A204.1 (cell line): Measurements from ENCODE around the gene POMGNT2.

Source experiments
- FAIRE-seq: peaks from 2 replicates; lab custom pipeline; 2012; peaks lifted over from hg19 to GRCh38; lab: Jason Lieb, UNC

The POMGNT2 gene

DNA sequence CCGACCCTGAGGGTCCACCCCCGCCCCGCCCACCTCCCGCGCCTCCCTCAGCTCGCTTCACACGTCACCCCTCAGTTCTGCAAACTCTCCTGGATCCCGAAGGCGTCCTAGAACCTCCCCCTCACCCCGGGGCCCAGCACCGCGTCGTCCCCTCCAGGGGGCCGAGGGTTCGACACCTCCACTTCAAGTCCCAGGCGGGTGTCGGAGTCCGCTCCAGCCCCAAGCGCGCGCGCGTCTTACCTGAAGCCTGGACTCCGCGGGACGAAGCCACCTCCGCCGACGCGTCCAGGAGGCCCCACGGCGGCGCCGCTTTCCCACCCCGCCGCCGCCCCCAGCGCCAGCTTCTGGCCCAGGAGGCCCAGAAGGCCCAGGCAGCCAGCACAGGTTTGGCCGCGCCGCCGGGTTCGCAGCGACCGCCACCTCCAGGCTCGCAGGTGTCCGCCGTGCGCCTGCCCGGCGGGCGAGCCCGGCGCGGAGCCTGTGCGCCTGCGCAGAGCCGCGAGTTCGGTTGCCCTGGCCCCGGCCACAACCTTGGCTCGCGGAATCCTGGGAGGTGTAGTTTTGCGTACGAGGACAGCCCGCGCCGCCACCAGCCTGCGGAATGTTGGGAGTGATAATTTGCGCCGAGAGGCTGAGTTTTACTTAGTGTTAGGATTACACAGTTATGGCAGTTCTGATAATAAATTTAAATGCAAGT lies at the start of gene POMGNT2:
TSS of gene POMGNT2 (minus strand) at position 484 of the 697 bp plus-strand sequence. CDS start 24,648 bp downstream, outside the sequence.
- FAIRE-seq, result no peak

DNA sequence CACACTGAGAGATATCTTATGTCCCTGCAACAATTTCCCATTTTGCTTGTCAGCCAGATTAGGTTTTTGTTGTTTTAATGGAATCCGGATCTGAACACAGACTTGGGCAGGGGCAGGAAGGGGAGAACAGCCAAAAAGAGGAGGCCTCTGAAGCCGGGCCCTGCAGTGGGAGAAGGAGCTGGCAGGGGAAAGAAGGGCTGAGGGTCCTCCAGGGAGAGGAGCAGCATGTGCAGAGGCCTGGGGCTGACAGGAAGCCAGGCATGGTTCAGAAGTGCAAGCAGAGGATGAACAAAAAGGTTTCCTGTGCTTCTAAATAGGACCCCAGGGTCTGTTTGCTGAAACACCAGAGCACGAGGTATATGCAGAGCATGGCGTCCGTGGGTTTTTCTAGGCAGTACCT lies 49.1 kb upstream of the POMGNT2 start:
- FAIRE-seq, result no peak

DNA sequence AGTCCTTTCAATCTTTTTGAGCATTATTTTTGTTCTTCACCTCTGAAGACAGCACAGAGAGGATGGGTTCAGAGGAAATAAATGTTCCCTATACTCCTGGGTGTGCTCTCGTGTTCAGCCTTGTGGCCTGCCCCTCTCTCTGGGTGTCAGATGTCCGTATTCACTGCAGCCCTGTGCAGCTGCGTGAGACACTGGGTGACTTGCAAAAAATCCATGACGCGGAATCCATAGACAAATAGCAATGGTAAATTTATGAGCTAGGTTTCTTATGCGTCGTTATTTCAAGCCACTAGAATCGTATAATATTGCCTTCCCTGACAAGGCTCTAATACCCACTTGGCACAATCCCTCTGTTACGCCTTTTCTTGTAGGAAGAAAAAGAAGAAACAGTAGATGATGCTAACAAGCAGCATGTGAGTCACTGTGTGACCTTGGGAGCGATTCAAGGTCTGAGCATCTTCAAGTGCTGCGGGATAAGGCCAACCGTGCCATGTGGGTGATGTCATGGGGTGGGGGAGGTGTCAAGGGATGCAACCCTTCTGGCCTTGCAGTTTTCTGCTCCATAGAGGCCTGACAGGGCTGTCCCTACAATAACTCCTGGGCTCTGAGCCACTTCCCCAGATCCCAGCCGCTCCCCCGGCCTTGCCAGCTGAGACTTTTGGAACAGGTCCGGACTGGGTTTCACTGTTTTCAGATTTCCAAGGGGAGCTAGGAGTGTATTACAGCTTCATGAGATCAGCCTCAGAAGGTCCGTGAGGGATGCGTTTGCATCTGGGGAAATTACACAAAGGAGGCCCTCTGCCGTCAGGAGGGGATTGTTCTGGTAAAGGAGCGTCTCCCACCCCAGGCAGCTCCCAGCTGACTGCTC lies 47.6 kb upstream of the POMGNT2 start:
- no peak for FAIRE-seq

DNA sequence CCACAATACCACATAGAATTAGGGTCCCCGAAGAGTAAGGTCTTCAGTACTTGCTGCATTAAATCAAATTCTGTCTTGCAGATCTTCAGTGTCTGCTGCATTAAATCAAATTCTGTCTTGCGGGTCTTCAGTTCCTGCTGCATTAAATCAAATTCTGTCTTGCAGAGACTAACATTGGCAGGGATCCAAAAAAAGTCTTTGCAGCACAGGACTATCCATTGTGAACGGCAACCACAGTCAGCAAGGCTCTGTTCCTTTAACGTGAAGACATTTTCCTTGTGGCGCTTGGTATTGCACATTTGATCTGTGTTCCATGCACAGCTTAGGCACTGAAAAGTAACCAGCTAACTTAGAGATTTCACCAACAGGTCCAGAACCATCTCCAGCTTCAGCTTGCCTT lies 46.8 kb upstream of the POMGNT2 start:
- FAIRE-seq, result no peak

DNA sequence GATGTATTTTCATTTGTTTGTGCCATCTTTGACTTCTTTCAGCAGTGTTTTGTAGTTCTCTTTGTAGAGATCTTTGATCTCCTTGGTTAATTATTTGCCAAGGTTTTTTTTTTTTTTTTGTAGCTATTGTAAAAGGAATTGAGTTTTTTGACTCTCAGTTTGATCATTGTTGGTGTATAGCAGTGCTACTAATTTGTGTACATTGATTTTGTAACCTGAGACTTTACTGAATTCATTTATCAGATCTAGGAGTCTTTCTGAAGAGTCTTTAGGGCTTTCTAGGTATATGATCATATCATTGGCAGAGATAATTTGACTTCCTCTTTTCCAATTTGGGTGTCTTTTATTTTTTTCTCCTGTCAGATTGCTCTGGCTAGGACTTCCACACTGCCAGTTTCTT lies 42.2 kb upstream of the POMGNT2 start:
- FAIRE-seq, result no peak

DNA sequence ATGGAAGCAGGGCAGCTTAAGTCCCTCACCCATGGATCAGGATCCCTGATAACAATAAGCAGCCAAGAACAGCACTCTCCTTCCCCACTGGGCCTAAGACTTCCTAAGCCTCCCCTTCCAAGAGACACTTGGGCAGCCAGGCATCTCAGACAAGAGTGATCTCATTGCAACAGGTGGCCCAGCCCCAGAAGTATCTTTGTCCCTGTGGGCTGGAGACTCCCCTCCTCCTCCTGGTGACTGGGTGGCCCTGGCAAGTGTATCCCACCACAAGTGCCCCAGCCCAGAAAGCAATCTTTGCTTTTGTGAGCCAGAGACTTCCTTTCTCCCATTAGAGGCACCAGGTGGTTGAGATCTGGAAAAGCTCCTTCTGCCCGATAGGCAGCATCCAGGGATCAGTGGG lies 40.7 kb upstream of the POMGNT2 start:
- no peak for FAIRE-seq

DNA sequence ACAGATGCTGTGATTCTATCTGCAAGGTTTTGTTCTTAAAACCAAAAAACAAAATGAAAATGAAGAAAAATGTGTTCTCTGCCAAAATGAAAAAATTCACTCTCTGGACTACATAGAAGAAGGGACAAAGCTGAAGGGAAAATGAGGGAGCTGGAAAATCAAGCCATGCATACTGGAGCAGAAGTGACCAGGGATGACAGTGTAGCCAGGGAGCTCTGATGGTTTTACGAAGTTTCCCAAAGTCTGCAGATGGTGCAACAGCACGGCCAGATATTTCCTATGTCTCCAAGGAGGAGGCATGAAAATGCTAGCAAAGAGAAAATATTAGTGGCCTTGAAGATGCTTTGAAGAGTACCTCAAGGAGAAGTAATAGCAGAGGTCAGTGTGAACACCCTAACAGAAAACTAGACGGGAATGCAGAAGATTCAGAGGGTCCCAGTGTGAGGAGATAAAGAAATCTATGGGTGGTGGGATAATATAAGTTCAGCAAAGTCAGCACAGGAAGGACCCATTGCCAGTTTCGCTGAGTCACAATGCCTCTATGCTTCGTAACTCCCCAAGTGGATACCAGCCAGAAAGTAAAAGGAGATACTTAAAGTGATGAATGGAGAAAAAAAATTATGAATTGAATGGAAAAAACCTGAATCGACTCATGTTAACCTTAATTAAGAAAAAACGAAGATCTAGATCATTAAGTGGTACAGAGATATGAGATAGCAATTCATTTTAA lies 39.0 kb upstream of the POMGNT2 start:
- FAIRE-seq, result no peak

DNA sequence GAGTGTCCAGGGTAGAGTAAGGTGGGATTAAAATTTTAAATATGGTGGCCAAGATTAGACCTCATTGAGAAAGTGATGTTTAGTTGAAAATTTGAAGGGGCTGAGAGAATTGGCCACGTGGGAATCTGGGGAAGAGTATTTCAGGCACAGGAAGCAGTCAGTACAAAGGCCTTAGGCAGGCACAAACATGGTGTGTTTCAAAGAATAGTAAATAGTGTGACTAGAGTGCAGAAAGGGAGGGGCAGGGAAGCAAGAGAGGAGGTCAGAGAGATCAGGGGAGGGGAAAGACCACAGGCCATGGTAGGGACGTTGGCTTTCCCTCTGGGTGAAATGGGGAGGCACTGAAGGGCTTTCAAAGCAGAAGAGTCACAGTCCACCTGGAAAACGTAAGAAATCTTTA lies 36.6 kb upstream of the POMGNT2 start:
- FAIRE-seq, result no peak

DNA sequence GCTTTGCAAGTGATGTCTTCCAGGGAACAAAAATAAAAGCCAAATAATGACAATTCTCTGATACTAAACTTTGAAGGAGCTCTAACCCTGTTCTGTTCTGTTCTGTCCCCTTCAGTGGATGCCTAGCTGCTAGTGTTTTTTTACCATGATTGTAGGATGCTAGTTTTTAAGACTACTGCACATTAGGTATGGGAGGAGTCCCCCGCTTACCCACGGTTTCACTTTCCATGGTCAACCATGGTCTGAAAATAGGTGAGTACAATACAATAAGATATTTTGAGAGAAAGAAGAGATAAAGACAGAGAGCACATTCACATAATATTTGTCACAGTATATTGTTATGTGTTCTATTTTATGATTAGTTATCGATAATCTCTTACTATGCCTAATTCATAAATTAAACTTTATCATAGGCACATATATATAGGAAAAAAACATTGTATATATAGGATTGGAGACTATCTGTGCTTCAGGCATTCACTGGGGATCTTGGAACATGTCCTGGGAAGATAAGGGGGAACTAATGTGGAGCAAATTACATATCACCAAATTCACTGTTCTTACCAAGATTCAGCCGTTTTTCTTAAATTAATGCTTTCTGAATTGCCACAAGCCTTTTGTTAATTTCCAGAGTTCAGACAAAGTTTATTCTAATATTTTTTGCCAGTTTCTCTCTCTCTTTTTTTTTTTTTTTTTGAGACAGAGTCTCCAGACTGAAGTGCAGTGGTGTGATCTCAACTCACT lies 32.8 kb upstream of the POMGNT2 start:
- FAIRE-seq, result no peak

DNA sequence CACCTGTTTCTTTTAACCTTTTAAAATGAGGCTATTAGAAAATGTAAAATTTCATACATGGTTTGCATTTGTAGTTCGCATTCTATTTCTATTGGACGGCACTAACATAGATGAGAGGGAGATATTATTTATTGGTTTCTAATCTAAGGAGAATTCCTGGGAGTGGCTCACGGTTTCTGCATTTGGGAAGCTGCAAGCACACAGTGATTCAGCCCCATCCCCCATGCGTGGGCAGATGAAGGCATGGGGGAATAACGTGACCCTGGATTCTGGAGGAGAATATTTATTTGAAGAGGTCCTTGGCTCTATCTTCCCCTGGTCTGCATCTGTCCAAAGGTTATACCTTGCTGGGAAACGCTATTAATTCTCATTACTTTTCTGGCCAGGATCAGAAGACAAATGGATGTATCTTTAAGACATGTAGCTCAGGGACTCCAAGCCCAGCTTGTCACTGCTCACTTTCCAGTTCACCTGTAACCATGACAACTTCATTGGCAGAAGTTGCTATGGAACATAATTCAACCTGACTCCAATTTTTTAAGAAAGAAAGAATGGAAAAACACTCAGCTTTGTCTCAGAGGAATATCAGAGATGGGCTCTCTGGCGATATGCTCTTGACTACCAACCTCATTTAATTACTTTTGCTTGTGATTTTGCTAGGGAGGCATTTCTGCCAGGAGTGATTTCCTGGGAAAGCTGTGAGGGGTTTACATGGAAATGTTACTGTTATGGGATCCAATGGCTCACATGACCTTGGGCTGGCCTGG lies 27.2 kb upstream of the POMGNT2 start:
- no peak for FAIRE-seq

DNA sequence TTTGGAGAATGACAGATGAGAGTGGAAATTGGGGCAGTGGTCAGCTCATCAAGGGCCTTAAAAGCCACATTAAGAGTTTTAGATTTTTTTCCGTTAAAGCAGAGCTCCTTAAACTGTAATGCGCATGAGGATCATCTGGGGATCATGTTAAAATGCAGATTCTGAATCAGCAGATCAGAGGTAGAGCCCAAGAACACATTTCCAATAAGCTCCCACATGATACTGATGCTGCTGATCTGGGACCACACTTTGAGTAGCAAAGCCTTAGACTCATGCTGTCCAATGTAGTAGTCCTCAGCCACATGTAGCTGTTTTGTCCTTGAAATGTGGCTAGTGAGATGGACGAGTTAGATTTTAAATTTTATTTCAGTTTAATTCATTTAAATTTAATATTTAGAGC lies 26.3 kb upstream of the POMGNT2 start:
- no peak for FAIRE-seq

DNA sequence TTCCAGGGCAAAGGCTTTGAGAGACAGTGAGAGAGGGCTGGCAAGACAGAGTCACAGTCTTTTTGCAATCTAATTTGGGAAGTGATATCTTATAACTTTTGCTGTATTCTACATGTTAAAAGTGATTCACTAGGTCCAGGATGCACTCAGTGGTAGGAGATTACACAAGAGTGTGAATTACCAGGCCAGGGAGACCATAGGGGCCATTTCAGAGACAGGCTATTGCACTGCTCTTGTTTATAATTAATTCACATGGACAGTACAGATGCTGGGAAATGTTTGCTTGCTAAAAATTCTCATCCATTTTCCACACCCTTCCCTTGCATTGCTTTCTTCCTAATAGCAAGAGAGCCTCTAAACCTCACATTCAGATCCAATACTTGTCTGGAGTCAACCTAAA lies 22.6 kb upstream of the POMGNT2 start:
- FAIRE-seq, result no peak

DNA sequence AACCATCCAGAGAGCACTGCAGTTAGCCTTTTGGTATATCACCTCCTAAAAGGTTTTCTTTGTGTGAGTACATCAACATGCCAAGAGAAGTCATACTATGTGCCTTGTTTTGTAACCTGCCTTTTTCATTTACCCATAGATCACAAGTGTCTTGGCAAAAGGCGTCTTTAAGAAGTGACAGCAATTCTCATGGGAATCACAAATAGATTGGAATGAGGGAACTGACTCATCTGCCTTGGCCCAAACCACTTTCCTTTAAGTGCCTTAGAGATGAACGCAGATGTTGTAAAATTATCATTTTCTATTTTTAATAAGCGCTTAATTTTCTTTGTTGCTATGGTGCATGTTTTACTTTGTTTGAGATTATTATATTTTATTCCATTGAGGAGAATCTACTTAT lies 20.7 kb upstream of the POMGNT2 start:
- FAIRE-seq, result no peak

DNA sequence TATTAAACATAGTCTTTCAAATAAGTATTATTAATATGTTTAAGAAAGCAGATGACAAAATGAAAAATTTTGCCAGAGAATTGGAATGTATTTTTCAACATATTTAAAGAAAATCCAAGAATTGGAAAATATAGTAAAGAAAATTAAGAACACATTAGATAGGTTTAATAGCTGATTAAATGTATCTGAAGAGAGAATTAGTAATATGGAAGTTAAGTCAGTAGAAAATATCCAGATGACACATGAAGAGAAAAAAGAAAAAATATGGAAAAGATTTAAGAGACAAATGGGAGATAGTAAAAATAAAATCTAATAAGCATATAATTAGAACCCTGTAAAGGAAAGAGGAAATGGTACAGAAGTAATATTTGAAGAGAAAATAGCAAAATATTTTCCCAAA lies 18.0 kb upstream of the POMGNT2 start:
- FAIRE-seq, result peak; percentile 51

DNA sequence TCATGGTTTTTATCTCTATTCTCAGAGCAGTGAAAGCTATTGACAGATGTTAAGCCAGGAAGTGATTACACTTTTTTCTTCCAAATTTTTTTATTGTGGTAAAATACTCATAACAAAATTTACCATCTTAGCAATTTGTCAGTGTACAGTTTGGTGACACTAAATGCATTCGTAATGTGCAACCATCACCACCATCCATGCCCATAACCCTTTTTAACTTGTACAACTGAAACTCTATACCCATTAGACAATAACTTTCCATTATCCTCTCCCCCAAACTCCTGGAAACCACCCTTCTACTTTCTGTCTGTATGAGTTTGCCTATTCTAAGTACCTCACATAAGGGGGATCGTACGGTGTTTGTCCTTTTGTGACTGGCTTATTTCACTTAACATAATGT lies 15.1 kb upstream of the POMGNT2 start:
- no peak for FAIRE-seq

DNA sequence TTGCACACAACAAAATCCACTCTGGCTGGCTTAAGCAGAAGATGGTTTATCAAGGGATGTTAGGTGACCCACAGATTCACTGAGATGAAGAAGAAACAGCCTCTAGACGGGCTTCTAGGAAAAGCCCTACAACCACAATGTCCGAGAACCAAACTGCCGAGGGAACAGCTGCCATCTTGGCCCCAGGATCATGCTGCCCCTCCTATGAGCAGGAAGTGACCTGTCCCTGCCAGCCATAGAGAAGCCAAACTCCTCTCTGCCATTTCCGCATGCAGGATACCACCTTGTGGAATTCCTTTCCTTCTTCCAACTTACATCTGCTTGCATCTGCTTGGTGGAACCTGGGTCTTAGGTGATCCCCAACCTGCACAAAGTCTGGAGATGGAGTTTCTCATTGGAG lies 11.4 kb upstream of the POMGNT2 start:
- no peak for FAIRE-seq

DNA sequence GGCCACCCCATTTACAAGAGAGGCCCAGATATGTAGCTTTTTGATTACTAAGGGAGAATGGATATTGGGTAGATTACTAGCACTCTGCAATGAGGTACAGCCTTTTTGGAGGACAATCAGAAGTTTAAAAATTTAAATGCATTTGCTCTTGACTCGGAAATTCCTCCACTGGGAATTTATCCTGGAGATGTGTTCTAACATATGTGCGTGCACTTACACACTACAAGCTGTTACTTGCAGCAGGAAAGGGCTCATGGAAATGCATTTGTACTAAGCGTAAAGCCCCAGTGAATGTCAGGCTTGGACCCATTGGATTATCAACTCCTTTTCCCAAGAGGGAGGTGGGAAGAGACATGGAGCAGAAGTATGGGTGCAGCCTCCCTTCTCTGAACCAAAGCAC lies 7.8 kb upstream of the POMGNT2 start:
- FAIRE-seq, result no peak

DNA sequence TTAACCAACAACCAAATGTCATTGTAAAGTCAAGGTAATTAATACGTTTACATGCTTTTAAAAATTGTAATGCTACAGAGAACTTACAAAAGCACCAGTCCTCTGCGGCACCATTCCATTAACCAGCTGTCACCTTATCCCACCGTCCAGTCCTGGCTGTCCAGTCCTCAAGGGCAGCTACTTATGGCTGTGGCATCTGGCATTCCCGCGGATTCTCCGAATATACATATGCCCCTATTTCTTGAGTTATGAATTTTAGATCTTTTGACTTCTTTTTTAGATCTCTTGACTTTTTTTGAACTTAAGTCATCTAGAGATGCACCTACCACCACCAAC lies 382 bp upstream of the POMGNT2 start:
- no peak for FAIRE-seq

DNA sequence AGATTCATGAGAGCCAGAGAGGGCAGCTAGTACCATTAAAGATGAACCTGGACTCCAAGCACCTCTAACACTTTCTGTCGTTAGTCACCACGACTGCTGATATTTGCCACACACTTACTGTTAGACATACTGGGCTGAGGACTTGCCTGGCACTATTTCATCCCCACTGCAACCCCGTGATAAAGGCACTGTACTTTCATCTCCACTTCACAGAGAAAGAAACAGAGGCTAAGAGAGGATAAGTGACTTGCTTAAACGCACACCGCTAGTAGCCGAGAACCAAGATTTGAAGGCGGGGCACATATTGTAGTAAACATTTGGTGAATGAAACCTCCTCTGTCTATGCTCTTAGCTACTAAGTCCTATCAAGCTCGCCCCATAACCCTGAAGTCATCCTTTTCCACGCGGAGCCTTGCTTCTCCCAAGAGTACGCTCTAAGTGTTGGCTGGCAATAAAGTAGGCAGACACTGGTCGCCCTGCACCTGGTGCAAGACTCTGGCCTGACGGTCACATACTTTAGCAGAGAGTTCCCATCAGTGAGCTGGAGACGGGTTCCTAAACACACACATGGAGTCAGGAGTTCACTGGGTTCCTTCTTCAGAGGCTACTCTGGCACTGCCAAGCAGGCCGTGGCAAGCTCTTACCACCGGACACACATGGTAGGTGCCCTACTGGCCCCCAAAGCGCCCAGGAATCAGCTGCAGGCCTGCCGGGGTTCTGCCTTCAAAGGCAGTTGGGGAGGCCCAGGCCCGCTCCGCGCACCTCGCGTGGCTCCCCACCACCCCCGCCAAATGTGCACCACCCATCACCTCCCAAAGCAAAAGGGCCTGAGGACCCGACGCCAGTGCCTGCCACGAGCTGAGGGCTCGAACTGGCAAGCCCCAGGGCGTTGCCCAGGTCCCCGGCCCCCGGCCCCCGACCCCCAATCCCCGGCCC lies 951 bp downstream of the POMGNT2 start:
- FAIRE-seq, result no peak

DNA sequence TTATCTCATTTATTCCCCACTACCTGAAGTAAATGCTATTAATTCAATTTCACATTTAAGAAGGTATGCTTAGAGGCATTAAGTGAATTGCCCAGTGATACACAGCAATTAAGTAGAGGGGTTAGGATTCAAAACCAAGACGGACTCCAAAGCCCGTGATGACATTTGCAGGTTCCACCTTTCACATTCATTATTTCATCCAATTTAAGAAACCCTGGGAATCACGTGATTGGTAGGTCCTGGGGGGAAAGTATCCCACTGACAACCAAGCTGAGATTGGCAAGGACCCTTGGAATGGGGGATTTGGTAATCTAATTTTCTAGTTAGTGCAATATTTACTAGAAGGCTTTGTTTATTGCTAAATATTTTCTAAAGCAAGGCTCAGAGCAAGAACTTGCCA lies 1.8 kb downstream of the POMGNT2 start:
- no peak for FAIRE-seq
